PC-3 (cell line): ENCODE measurements around the gene AGBL1. TPM values are rescaled to one million over a fixed set of nuclear protein-coding genes. Genes with fewer than 3 reads are reported as not detected.
A peak's percentile ranks its signal among the peaks of the same experiment; 100 is the strongest.

Source experiments
- ATAC-seq: fragments of 200-7000 bp; cut with Tn5 transposase; 2 replicates; pipeline ENCODE4 v1.9.1; 2020; ENCODE audit warnings: mild to moderate bottlenecking, moderate library complexity
- BruUV-seq: library from RNA; stranded (reverse); fragments of 400-500 nt; replicated peaks from 2 replicates; lab custom pipeline; 2021; lab: Mats Ljungman, UMichigan
- CTCF ChIA-PET: fragments of 300-600 bp; sonication (Branson Sonifier 250); formaldehyde crosslinking; loops from one replicate; lab custom pipeline; 2022; ENCODE audit warnings: antibody characterized with exemption; lab: Charles Lee
- POLR2A ChIA-PET: fragments of 300-600 bp; sonication (Branson Sonifier 250); formaldehyde crosslinking; loops from one replicate; lab custom pipeline; 2022; ENCODE audit warnings: antibody characterized with exemption; ENCODE audit not compliant: unreplicated experiment; lab: Charles Lee
- DNase-seq: peaks from one replicate; pipeline ENCODE4 v3.0.0-alpha.2; 2015
- H2AFZ ChIP-seq: fragments of 300-600 bp; sonication (generic); 2 replicates; pipeline ENCODE4 v1.6.0; 2016; ENCODE audit warnings: antibody characterized with exemption, low read length
- H3F3A ChIP-seq: fragments of 300-600 bp; sonication (generic); one replicate; pipeline ENCODE4 v1.6.0; 2017; ENCODE audit warnings: antibody characterized with exemption, low read length, control low read depth, mild to moderate bottlenecking; ENCODE audit not compliant: unreplicated experiment
- H3K27ac ChIP-seq: fragments of 300-600 bp; sonication (generic); 2 replicates; pipeline ENCODE4 v1.5.1; 2016; ENCODE audit warnings: mild to moderate bottlenecking, low read length
- H3K27me3 ChIP-seq: fragments of 300-600 bp; sonication (generic); 2 replicates; pipeline ENCODE4 v1.6.1; 2016; ENCODE audit warnings: low read length, mixed read lengths
- H3K36me3 ChIP-seq: fragments of 300-600 bp; sonication (generic); 2 replicates; pipeline ENCODE4 v1.6.1; 2016; ENCODE audit warnings: low read depth, mixed run types, low read length, mixed read lengths
- H3K4me1 ChIP-seq: fragments of 300-600 bp; sonication (generic); 2 replicates; pipeline ENCODE4 v1.5.1; 2016; ENCODE audit warnings: low read length; ENCODE audit not compliant: insufficient read depth
- H3K4me2 ChIP-seq: fragments of 300-600 bp; sonication (generic); 2 replicates; pipeline ENCODE4 v1.6.0; 2016; ENCODE audit warnings: low read length
- H3K4me3 ChIP-seq: fragments of 300-600 bp; sonication (generic); 2 replicates; pipeline ENCODE4 v1.5.1; 2016; ENCODE audit warnings: mild to moderate bottlenecking, low read length, mixed read lengths
- H3K79me2 ChIP-seq: fragments of 300-600 bp; sonication (generic); 2 replicates; pipeline ENCODE4 v1.6.1; 2017; ENCODE audit warnings: low read length, mixed read lengths
- H3K9ac ChIP-seq: fragments of 300-600 bp; sonication (generic); 2 replicates; pipeline ENCODE4 v1.6.0; 2016; ENCODE audit warnings: mild to moderate bottlenecking, low read length
- H3K9me2 ChIP-seq: fragments of 300-600 bp; sonication (generic); replicated peaks from 2 replicates; pipeline ENCODE4 v1.6.1; 2016; ENCODE audit warnings: mixed run types, low read length, mixed read lengths
- H3K9me3 ChIP-seq: fragments of 300-600 bp; sonication (generic); 2 replicates; pipeline ENCODE4 v1.6.1; 2016; ENCODE audit warnings: low read length, mixed read lengths
- H4K20me1 ChIP-seq: fragments of 300-600 bp; sonication (generic); 2 replicates; pipeline ENCODE4 v1.6.1; 2016; ENCODE audit warnings: low read length, mixed read lengths
- CTCF ChIP-seq: fragments of 300-600 bp; sonication (generic); conservative IDR thresholded peaks from 2 replicates; pipeline ENCODE4 v1.5.1; 2017; ENCODE audit warnings: antibody characterized with exemption, low read depth, mild to moderate bottlenecking, low read length
- EZH2 ChIP-seq: fragments of 300-600 bp; sonication (generic); IDR thresholded peaks from one replicate; pipeline ENCODE4 v1.6.1; 2017; ENCODE audit warnings: antibody characterized with exemption, mild to moderate bottlenecking, low read length; ENCODE audit not compliant: unreplicated experiment
- EZH2phosphoT487 ChIP-seq: fragments of 300-600 bp; sonication (generic); IDR thresholded peaks from 2 replicates; pipeline ENCODE4 v1.6.1; 2018; ENCODE audit warnings: mild to moderate bottlenecking, antibody characterized with exemption, low read length, borderline replicate concordance
- intact Hi-C: fragments of 100-400 bp; cut with micrococcal nuclease; formaldehyde crosslinking; loops from 2 replicates; pipeline ENCODE4 v1.9.0; 2023
- total RNA-seq: library from RNA; depleted of rRNA; stranded (reverse); fragments of >200 nt; gene quantifications from 2 replicates; pipeline ENCODE4 v1.2.3, GENCODE V29; 2014

AGBL1 gene
- total RNA-seq, 1 experiment from 2014 or later, result not detected

- ATAC-seq, result no peak
- peak overlapping the region; percentile 41; the same call in 1 of the 2 replicates for H3K4me2 ChIP-seq
Observed at GRCh38 chr15:86231864-86232721, 152.4 kb downstream of the AGBL1 start.

GRCh38 chr15:86235667-86236066 is 156.0 kb downstream of the AGBL1 start:
- Histone ChIP-seq H3K4me3 (no peak overlapping the region), H3K4me2 (no peak overlapping the region), H3K4me1 (no peaks in the 10 kb centered on the region), H3K36me3 (no peaks in the 10 kb centered on the region), H3K27ac (no peak overlapping the region), H3F3A (no peaks in the 10 kb centered on the region), H3K9me2 (no peaks in the 10 kb centered on the region), H4K20me1 (no peaks in the 10 kb centered on the region), H3K9me3 (no peaks in the 10 kb centered on the region), H3K79me2 (no peaks in the 10 kb centered on the region), H3K9ac (no peak overlapping the region), H2AFZ (no peak overlapping the region), H3K27me3 (no peaks in the 10 kb centered on the region)
- TF ChIP-seq EZH2 (no peak), CTCF (no peak), EZH2phosphoT487 (no peak)
- no TSS peak for BruUV-seq
- no peak for ATAC-seq
- POLR2A ChIA-PET, result no interaction called here
- intact Hi-C loops, result no loop called here
- CTCF ChIA-PET, result no interaction called here
- no peak for DNase-seq

More at GRCh38 chr15:86231864-86232721, 152.4 kb downstream of the AGBL1 start:
- BruUV-seq, result no TSS peak
- Histone ChIP-seq H3K9me3 (no peaks in the 10 kb centered on the region), H3K27me3 (no peaks in the 10 kb centered on the region), H3K4me1 (no peaks in the 10 kb centered on the region), H2AFZ (no peak overlapping the region), H3K79me2 (no peaks in the 10 kb centered on the region), H3F3A (no peaks in the 10 kb centered on the region), H3K9me2 (no peaks in the 10 kb centered on the region), H3K4me3 (no peak overlapping the region), H3K9ac (no peak overlapping the region), H3K36me3 (no peaks in the 10 kb centered on the region), H3K27ac (no peak overlapping the region), H4K20me1 (no peaks in the 10 kb centered on the region)
- CTCF ChIA-PET, result no interaction called here
- peak; percentile 45 for DNase-seq
- no peak for TF ChIP-seq EZH2phosphoT487
- peak; percentile 71 for TF ChIP-seq CTCF
- TF ChIP-seq EZH2, result no peak
- intact Hi-C loops, result no loop called here
- POLR2A ChIA-PET, result no interaction called here
